Fibroblast of lung (primary cell): Measurements from ENCODE around the gene NAA38.

Experiments
- CTCF ChIP-seq, 2 donors: IDR thresholded peaks in 1 of 2; conservative IDR thresholded peaks in 1 of 2; 1 replicate in 1 of 2; 2 replicates in 1 of 2; pipeline ENCODE4 v1.5.1; 2011 to 2012; ENCODE audit warnings: low read length in 2 of 2, control low read depth in 1 of 2, inconsistent platforms in 1 of 2, low read depth in 1 of 2, mild to moderate bottlenecking in 1 of 2
- EZH2 ChIP-seq: IDR thresholded peaks from 2 replicates; pipeline ENCODE4 v1.5.1; 2012; ENCODE audit warnings: low read length, control low read depth, mild to moderate bottlenecking; ENCODE audit errors: missing control alignments

GRCh38 chr17:7886227-7887037 is 29.1 kb upstream of the NAA38 start:
- TF ChIP-seq EZH2 (no peak), CTCF (conservative IDR thresholded peaks at IDR 0.05 in 1 of 2, IDR thresholded peaks at IDR 0.05 in 1 of 2; ENCODE audit: low read depth in 1 of 2, low read length in 2 of 2) (no peak)
